ENCODE results near the gene PDE4D. TPM values are rescaled to one million over a fixed set of nuclear protein-coding genes. Genes with fewer than 3 reads are reported as not detected.

PDE4D gene
- total and polyA plus RNA-seq, 2 donors (not counting 1 experiment from before 2014, with no cell fraction given) = 14.9 to 171 TPM

- Histone ChIP-seq H3K9me3 (ENCODE audit: control extremely low read depth in 1 of 3, control insufficient read depth in 2 of 3, insufficient read depth in 1 of 3, low read length in 2 of 3) (no peaks in the 10 kb centered on the region), H3K4me3 (ENCODE audit: control extremely low read depth in 1 of 5, extremely low read depth in 1 of 5, insufficient read depth in 1 of 5, low read depth in 2 of 5, low read length in 4 of 5) (no peak overlapping the region), H3K4me1 (ENCODE audit: control insufficient read depth in 2 of 2, insufficient read depth in 2 of 2, low read length in 2 of 2) (peaks cover 4 to 6% of the 10 kb centered on the region in 2 donors), H3K27me3 (replicated peaks in 1 of 4; ENCODE audit: control extremely low read depth in 1 of 4, control insufficient read depth in 3 of 4, insufficient read depth in 4 of 4, low read length in 3 of 4) (no peaks in the 10 kb centered on the region), H3K79me2 (ENCODE audit: control insufficient read depth, insufficient read depth, low read length) (no peaks in the 10 kb centered on the region), H3K27ac (ENCODE audit: low read length in 2 of 2) (no peak overlapping the region), H3K4me2 (replicated peaks; ENCODE audit: low read depth, low read length, poor library complexity, severe bottlenecking) (no peak overlapping the region), H2AFZ (ENCODE audit: insufficient read depth, low read depth, low read length, poor library complexity, severe bottlenecking) (no peak overlapping the region), H3K9ac (ENCODE audit: low read length) (no peak overlapping the region), H4K20me1 (ENCODE audit: control insufficient read depth, insufficient read depth, low read length, poor library complexity, severe bottlenecking) (no peaks in the 10 kb centered on the region), H3K36me3 (replicated peaks in 1 of 2; ENCODE audit: control extremely low read depth in 1 of 2, control insufficient read depth in 1 of 2, extremely low read depth in 1 of 2, insufficient read depth in 2 of 2, low read length in 1 of 2) (no peaks in the 10 kb centered on the region)
- H3K4me3 Mint-ChIP-seq = no peak overlapping the region
- intact Hi-C loops (cut with micrococcal nuclease) = no loop called here
- H3K27ac Mint-ChIP-seq = no peak overlapping the region
- H3K9me3 Mint-ChIP-seq (ENCODE audit: insufficient read depth) = no peaks in the 10 kb centered on the region
- H3K4me1 Mint-ChIP-seq = peaks cover 3% of the 10 kb centered on the region
- CTCF ChIA-PET = interaction anchor here (0.7 to 7.6 kb wide), 8 partner anchors 11 to 610 kb away, joined by 3 to 94 read pairs (median 4); no protein-coding TSS in a partner anchor
- DNase-seq = no peak
- no peak for ATAC-seq (ENCODE audit: low read depth)
- no peak for TF ChIP-seq EZH2 (IDR thresholded peaks at IDR 0.05; ENCODE audit: borderline replicate concordance, insufficient read depth, low read depth, low read length, poor library complexity, severe bottlenecking)
- TF ChIP-seq CTCF (IDR thresholded peaks at IDR 0.05) = no peak
- no CpG with 5 or more reads among the region's 1 CpG for WGBS (ENCODE audit: insufficient coverage)
- H3K27me3 Mint-ChIP-seq = peaks cover 10% of the 10 kb centered on the region
- POLR2A ChIA-PET = no interaction called here
Measured at GRCh38 chr5:59190746-59191145, 702.8 kb downstream of the PDE4D start.

DNA sequence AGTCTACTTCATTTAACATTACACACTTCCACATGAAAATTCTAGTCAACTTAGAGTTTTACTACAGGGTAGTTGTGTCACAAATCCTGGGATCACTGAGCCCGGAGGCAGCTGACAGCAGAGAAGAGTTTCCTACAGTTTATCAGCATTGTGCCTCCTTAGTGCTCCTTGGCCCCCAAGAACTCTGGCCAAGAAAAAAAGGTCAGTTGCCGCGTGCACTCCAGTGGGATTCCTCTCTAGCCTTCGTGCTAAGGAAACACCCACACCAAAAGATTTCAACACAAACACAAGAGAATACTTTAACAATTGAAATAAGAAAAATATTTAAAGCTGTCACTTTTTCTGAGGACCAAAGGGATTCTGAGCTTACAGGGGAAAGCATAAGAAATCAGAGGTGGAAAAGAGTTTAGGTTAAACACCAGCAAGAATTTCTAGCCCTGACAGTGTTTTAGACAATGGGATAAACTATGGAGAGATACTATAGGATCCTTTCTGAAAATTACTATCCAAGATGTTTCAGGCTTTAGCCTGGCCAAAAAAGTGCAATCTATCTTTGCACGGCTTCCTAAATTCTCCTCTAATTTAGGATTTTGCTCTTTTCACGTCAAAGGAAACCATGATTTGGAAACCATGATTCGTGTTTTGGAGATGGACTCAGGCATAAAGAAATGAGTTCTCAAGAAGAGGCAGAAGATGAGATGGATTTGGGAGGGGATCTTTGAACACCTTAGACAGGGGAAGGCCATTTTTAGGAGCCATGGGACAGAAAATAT lies 703.9 kb downstream of the PDE4D start:
- Histone ChIP-seq H2AFZ (ENCODE audit: insufficient read depth, low read depth, low read length, poor library complexity, severe bottlenecking) (no peak overlapping the region), H3K36me3 (replicated peaks in 1 of 2; ENCODE audit: control extremely low read depth in 1 of 2, control insufficient read depth in 1 of 2, extremely low read depth in 1 of 2, insufficient read depth in 2 of 2, low read length in 1 of 2) (no peaks in the 10 kb centered on the region), H3K4me3 (ENCODE audit: control extremely low read depth in 1 of 5, extremely low read depth in 1 of 5, insufficient read depth in 1 of 5, low read depth in 2 of 5, low read length in 4 of 5) (no peak overlapping the region), H4K20me1 (ENCODE audit: control insufficient read depth, insufficient read depth, low read length, poor library complexity, severe bottlenecking) (no peaks in the 10 kb centered on the region), H3K9ac (ENCODE audit: low read length) (no peak overlapping the region), H3K79me2 (ENCODE audit: control insufficient read depth, insufficient read depth, low read length) (no peaks in the 10 kb centered on the region), H3K27ac (ENCODE audit: low read length in 2 of 2) (no peak overlapping the region), H3K9me3 (ENCODE audit: control extremely low read depth in 1 of 3, control insufficient read depth in 2 of 3, insufficient read depth in 1 of 3, low read length in 2 of 3) (no peaks in the 10 kb centered on the region), H3K4me1 (ENCODE audit: control insufficient read depth in 2 of 2, insufficient read depth in 2 of 2, low read length in 2 of 2) (peaks cover 4 to 6% of the 10 kb centered on the region in 2 donors), H3K27me3 (replicated peaks in 1 of 4; ENCODE audit: control extremely low read depth in 1 of 4, control insufficient read depth in 3 of 4, insufficient read depth in 4 of 4, low read length in 3 of 4) (no peaks in the 10 kb centered on the region), H3K4me2 (replicated peaks; ENCODE audit: low read depth, low read length, poor library complexity, severe bottlenecking) (no peak overlapping the region)
- WGBS (ENCODE audit: insufficient coverage) = 86% methylated on average over 3 of the region's 7 CpGs
- peaks cover 10% of the 10 kb centered on the region for H3K27me3 Mint-ChIP-seq
- peaks cover 3% of the 10 kb centered on the region for H3K4me1 Mint-ChIP-seq
- no peak for DNase-seq
- CTCF ChIA-PET = interaction anchor here (0.8 to 7.6 kb wide), 13 partner anchors 10 to 611 kb away, joined by 3 to 94 read pairs (median 16); no protein-coding TSS in a partner anchor
- no peak overlapping the region for H3K27ac Mint-ChIP-seq
- intact Hi-C loops (cut with micrococcal nuclease) = loop anchor here (5.0 to 10.0 kb wide), 2 partner anchors 315 to 533 kb away; no protein-coding TSS in a partner anchor
- ATAC-seq (ENCODE audit: low read depth) = no peak
- no peaks in the 10 kb centered on the region for H3K9me3 Mint-ChIP-seq (ENCODE audit: insufficient read depth)
- TF ChIP-seq EZH2 (IDR thresholded peaks at IDR 0.05; ENCODE audit: borderline replicate concordance, insufficient read depth, low read depth, low read length, poor library complexity, severe bottlenecking) = no peak
- no peak for TF ChIP-seq CTCF (IDR thresholded peaks at IDR 0.05)
- H3K4me3 Mint-ChIP-seq = no peak overlapping the region
- POLR2A ChIA-PET = interaction anchor here (0.7 kb wide), 1 partner anchor 189 kb away, joined by 3 read pairs; no protein-coding TSS in a partner anchor
